ENCODE data around the gene MBP.

The MBP gene

GRCh38 chr18:77105680-77106079, 26.9 kb downstream of the MBP start:
- Histone ChIP-seq H3K27ac (ENCODE audit: poor library complexity, severe bottlenecking) (no peak overlapping the region), H3K36me3 (ENCODE audit: low read depth) (peaks cover 27% of the 10 kb centered on the region), H3K4me1 (ENCODE audit: insufficient read depth, poor library complexity, severe bottlenecking) (peaks cover 34% of the 10 kb centered on the region), H3K27me3 (ENCODE audit: insufficient read depth, poor library complexity, severe bottlenecking) (no peaks in the 10 kb centered on the region), H3K4me3 (ENCODE audit: severe bottlenecking) (no peak overlapping the region), H3K9me3 (ENCODE audit: severe bottlenecking) (no peaks in the 10 kb centered on the region)
- TF ChIP-seq CTCF (IDR thresholded peaks at IDR 0.05; ENCODE audit: poor library complexity, severe bottlenecking) = no peak
- DNase-seq (ENCODE audit: low spot score) = no peak
- no peak for ATAC-seq (ENCODE audit: low read depth)

- H3K4me3 ChIP-seq (ENCODE audit: severe bottlenecking) = no peak overlapping the region
- peaks cover 38% of the 10 kb centered on the region for H3K4me1 ChIP-seq (ENCODE audit: insufficient read depth, poor library complexity, severe bottlenecking)
- no peaks in the 10 kb centered on the region for H3K27me3 ChIP-seq (ENCODE audit: insufficient read depth, poor library complexity, severe bottlenecking)
- ATAC-seq (ENCODE audit: low read depth) = no peak
- H3K27ac ChIP-seq (ENCODE audit: poor library complexity, severe bottlenecking) = no peak overlapping the region
- no peak for TF ChIP-seq CTCF (IDR thresholded peaks at IDR 0.05; ENCODE audit: poor library complexity, severe bottlenecking)
- peaks cover 28% of the 10 kb centered on the region for H3K36me3 ChIP-seq (ENCODE audit: low read depth)
- no peak for DNase-seq (ENCODE audit: low spot score)
- no peaks in the 10 kb centered on the region for H3K9me3 ChIP-seq (ENCODE audit: severe bottlenecking)
Observed at GRCh38 chr18:77105028-77105427, 27.6 kb downstream of the MBP start.

- Histone ChIP-seq H3K4me1 (ENCODE audit: insufficient read depth, poor library complexity, severe bottlenecking) (peaks cover 38% of the 10 kb centered on the region), H3K27me3 (ENCODE audit: insufficient read depth, poor library complexity, severe bottlenecking) (no peaks in the 10 kb centered on the region), H3K27ac (ENCODE audit: poor library complexity, severe bottlenecking) (peak overlapping the region; percentile 100), H3K9me3 (ENCODE audit: severe bottlenecking) (no peaks in the 10 kb centered on the region), H3K4me3 (ENCODE audit: severe bottlenecking) (no peak overlapping the region), H3K36me3 (ENCODE audit: low read depth) (peaks cover 35% of the 10 kb centered on the region)
- no peak for ATAC-seq (ENCODE audit: low read depth)
- TF ChIP-seq CTCF (IDR thresholded peaks at IDR 0.05; ENCODE audit: poor library complexity, severe bottlenecking) = no peak
- no peak for DNase-seq (ENCODE audit: low spot score)
Observed at GRCh38 chr18:77103991-77104531, 28.5 kb downstream of the MBP start.

- peaks cover 38% of the 10 kb centered on the region for H3K4me1 ChIP-seq (ENCODE audit: insufficient read depth, poor library complexity, severe bottlenecking)
Observed at GRCh38 chr18:77103187-77103850, 29.3 kb downstream of the MBP start.

More at GRCh38 chr18:77103187-77103850, 29.3 kb downstream of the MBP start:
- Histone ChIP-seq H3K9me3 (ENCODE audit: severe bottlenecking) (no peaks in the 10 kb centered on the region), H3K36me3 (ENCODE audit: low read depth) (peaks cover 35% of the 10 kb centered on the region), H3K27me3 (ENCODE audit: insufficient read depth, poor library complexity, severe bottlenecking) (no peaks in the 10 kb centered on the region), H3K4me3 (ENCODE audit: severe bottlenecking) (no peak overlapping the region), H3K27ac (ENCODE audit: poor library complexity, severe bottlenecking) (peak overlapping the region; percentile 100)
- no peak for TF ChIP-seq CTCF (IDR thresholded peaks at IDR 0.05; ENCODE audit: poor library complexity, severe bottlenecking)
- ATAC-seq (ENCODE audit: low read depth) = no peak
- DNase-seq (ENCODE audit: low spot score) = no peak
